SHP77 (cell line): ENCODE data around the gene GSPT1.
"Not testable (repeated sequence)": the region's sequence is repeated elsewhere in the genome, so short reads cannot be mapped to it uniquely, and the experiment has no call there.

Experiments
- DNase-seq, 2 experiments: peaks; one replicate each; lab custom pipeline; 2025; lab: John Stamatoyannopoulos, UW

The GSPT1 gene

DNA sequence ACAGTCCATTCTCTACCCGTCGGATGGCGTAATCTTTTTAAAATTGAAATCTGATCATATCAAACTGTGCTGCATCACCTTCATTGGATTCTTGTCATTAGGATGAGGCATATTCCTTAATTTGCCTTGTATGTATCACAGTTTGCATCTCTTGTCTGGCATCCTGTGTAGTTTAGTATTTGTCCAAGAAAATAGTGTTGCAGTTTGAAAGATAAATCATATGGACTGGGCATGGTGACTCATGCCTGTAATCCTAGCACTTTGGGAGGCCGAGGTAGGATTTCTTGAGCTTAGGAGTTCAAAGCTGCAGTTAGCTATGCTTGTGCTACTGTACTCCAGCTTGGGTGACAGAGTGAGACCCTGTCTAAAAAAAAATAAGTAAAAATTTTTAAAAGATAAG lies 58.6 kb downstream of the GSPT1 start:
- DNase-seq, result no peak

DNA sequence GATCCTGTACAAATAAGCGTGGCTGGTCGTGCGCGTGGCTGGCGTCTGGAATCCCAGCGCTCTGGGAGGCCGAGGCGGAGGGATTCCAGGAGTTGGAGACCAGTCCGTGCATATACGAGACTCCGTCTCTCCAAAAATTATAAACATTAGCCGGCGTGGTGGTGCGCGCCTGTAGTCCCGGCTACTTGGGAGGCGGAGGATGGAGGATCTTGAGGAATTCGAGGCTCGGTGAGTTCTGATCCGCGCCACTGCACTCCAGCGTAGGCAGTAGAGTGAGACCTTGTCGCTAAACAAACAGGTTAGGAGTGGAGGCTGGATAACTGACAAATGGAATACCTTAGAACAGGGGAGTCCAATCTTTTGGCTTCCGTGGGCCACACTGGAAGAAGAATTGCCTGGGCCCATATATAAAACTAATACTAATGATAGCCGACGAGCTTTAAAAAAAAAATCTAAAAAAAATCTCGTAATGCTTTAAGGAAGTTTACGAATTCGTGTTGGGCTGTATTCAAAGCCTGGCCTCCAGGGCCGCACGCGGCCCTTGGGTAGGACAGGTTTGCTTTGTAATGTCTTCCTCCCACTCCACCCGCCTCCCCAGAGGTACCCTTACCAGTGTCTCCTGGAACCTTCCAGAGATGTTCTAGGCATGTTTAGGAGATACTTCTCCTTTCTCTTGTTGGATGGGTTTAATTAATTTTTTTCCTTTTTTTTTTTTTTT lies 63.5 kb downstream of the GSPT1 start:
- DNase-seq, result peak in 1 of 2 experiments; percentile 10

DNA sequence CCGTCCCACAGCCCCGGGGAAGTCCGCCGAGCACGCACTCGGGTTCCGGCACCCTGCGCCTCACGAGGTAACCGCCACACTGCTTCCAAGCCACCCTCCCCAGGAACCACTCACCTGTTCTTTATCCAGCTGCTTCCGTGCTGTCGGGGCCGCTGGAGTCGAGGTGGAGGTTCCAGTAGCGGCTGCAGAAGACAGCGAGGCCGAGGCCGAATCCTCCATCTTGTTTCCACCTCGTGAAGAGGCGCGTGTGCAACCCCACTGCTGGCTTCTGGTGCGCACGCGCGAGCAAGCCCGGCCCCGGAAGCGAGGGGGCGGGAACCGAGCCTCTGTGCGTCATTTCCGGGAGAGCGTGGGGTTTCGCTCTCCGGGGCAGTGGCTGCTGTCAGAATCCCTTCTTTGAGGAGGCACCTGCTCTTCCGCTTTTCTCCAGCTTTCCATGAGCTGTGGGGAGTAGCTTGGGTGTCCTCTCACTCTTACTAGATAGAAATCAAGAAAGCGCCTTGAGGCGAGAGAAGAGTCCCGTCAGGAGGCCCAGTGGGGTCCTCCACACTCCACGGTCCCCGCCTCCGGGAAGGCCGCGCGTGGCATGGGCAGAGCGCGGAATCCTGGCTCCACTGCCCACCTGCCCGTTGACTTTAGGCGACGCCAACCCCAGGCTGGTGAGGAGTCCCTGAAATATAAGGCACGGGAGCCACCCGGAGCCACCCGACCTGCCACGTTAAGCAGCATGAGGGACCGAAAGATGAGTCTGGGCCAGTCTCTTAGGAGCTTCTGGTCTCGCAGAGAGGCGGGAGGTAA lies 64.3 kb downstream of the GSPT1 start, which contains the start of gene RSL1D1:
Gene RSL1D1, minus strand, starts transcription at position 249 of the 798 bp plus-strand sequence. Its CDS starts 30 bp downstream, at position 219.
- peak; percentile 79 to 82 for DNase-seq

DNA sequence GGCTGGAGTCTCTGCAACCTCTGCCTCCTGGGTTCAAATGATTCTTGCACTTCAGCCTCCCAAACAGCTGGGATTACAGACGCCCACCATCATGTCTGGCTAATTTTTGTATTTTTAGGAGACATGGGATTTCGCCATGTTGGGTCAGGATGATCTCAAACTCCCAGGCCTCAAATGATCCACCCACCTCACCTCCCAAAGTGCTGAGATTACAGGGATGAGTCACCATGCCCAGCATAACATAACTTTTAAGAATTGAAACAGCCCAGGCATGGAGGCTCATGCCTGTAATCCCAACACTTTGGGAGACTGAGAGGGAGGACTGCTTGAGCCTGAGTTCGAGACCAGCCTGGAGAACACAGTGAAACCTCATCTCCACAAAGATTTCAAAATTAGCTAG lies 66.9 kb downstream of the GSPT1 start:
- DNase-seq, result no peak

DNA sequence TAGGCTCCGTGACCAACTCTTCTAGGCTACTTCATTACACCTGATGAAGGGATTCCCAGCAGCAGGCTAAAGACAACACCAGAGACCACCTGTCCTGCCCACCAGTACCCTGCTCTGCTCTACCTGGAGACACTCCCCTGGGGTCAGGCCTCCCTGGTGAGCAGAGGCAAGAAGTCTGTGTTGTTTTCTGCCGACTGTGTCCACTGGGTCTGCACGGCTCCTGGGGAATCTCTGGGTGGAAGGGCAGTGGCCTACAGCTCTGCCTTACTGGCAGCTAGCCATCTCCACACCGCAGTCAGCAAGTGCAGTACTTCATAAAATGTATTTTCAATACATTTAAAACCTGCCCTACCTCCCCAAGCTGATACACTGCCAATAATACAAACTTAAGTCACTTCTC lies 71.3 kb downstream of the GSPT1 start:
- no peak for DNase-seq

DNA sequence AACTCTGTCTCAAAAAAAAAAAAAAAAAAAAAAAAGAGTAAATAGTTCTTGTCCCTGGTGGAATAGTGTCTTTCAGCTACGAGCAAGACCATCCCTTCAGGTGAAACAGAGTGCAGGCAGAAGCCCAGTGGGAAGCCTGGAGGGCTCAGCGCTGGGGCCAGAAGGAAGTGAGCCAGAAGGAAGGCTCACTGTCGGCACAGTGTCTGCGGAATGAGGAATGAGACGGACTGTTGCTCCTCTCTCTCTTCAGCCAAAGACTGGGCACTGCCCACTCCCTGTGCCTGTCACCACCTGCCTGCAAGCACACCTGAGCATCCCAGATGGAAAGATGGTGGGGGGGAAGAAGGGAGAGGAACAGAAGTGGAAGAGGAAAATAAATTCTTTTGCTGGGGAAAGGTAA lies 71.9 kb downstream of the GSPT1 start:
- DNase-seq, result no peak

DNA sequence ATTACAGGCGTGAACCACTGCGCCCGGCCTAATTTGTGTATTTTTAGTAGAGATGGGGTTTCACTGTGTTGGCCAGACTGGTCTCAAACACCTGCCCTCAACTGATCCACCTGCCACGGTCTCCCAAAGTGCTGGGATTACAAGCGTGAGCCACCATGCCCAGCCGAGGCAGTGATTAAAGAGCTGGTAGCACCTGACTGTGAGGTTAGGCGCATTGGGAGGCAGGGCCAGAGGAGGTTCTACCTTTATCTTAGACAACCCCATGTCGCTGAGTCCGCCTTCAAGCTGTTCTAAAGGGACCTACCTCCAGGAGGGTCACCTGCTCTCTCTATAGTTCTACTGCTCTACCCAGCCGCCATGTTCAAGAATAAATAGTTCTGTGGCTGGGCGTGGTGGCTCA lies 72.5 kb downstream of the GSPT1 start:
- no peak for DNase-seq

DNA sequence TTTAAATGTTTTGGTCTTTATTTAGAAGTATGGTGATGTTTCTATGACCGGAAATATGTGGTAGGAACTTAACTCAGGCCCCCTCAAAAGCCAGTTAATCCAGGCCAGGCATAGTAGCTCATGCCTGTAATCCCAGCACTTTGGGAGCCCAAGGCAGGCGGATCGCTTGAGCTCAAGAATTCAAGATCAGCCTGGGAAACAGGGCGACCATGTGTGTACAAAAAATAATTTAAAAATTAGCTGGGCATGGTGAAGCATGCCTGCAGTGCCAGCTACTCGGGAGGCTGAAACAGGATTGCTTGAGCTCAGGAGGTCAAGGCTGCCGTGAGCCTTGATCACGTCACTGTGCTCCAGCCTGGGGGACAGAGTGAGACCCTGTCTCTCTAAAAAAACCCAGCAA lies 74.7 kb downstream of the GSPT1 start:
- DNase-seq, result no peak

DNA sequence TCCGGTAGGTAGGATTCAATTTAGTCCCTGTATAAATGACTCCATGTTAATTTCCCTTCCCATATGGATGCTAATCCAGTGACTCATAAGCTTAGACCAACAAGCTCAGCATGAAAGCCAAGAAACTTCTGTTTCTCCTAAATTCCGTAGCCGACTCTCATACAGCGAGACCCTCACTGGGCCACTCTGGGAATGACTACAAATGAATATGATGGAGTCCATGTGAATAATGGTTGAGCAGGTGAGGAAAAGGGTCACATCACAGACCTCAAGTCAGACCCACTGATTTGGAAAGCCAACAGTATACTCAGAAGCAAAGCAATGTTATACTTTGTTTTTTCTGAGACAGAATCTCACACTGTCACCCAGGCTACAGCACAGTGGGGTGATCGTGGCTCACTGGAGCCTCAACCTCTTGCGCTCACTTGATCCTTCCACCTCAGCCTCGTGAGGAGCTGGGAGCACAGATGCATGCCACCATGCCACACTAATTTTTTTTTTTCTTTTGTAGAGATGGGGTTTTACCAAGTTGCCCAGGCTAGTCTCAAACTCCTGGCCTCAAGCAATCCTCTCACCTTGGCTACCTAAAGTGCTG lies 79.0 kb downstream of the GSPT1 start:
- no peak for DNase-seq

DNA sequence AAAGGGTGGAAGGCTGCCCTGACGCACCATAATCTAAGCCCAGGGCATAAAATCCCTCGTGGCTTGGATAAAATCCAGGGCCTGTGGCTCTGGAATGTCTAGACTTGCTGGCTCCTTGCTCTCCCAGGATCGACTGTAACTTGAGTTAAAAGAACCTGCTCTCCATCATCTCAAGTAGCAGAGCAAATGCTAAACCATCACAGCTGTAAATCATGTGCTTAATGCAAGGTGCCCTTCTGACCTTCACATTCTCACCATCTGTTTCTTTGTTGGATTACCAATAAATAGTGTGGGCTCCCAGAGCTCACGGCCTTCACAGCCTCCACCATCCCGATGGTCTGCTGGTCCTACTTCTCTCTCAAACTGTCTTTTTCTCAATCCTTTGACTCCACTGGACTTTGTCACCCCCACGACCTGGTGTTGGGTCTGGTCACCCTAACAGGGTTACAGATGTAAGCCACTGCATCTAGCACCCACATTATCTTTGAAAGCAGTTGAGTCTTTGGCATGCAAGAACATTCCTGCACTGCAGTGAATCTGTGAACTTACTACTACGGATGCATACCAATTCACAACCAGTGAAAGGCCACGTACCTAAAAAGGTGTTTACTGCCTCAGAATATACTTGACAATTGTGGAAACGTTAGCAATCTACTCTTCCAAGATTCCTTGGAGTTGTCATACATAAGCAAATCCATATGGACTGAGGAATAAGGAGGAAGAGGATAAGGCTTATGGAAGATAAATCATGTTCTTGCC lies 79.7 kb downstream of the GSPT1 start:
- no peak for DNase-seq

DNA sequence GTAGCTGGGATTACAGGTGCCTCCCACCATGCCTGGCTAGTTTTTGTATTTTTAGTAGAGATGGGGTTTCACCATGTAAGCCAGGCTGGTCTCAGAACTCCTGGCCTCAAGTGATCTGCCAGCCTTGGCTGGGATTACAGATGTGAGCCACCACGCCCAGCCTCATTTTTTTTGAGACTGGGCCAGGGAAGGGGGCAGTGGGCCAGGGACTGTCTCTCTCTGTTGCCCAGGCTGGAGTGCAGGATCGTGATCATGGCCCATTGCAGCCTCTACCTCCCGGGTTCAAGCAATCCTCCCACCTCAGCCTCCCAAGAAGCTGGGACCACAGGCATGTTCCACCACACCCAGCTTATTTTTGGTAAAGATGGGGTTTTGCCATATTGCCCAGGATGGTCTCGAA lies 80.4 kb downstream of the GSPT1 start:
- DNase-seq, result no peak

DNA sequence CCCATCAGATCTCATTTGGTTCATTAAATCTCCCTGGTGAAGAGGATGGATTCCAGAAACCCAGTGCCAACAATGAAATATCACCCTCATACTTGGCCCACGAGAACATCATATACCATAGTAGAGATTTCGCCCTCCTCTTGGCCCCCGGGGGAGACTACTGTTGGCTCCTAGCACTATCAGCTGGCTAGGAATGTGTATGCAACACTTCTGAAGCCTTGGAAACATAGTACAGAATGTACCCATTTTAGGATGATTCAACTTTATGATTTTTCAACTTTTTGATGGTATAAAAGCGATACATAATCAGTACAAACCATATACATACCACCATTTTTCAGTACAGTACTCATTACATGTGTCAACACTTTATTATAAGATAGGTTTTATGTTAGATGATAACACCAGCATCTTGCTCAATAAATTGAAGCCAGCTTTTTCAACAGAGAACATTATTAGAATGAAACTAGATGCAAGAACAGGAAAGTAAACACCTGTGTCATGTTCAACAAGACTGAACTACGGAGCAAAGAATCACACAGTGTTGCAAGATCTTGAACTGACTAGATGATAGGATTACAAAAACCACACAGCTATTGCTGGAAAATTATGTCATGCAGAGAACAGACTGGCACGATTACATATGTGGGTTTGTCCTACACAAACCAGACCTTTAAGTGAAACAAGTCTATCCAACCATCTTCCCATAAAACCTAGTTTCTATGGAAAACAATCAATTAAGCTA lies 81.6 kb downstream of the GSPT1 start:
- no peak for DNase-seq

DNA sequence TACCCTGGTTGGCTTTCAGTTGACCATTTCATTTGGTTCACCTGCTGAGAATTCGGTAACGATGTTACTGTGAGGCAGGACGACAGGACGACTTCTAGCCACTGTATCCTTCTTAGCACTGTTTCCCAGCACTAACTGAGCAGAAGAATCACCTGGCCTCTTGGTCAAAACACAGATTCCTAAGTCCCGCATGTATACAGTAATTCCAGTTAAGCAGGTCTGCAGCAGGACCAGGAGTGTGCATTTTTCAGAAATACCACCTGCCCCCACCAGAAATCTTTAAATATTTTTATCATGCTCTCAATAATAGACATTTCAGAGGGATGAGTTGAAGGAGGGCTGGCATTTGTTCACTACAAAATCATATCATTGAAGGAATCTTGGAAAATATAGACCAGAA lies 87.1 kb downstream of the GSPT1 start:
- no peak for DNase-seq

DNA sequence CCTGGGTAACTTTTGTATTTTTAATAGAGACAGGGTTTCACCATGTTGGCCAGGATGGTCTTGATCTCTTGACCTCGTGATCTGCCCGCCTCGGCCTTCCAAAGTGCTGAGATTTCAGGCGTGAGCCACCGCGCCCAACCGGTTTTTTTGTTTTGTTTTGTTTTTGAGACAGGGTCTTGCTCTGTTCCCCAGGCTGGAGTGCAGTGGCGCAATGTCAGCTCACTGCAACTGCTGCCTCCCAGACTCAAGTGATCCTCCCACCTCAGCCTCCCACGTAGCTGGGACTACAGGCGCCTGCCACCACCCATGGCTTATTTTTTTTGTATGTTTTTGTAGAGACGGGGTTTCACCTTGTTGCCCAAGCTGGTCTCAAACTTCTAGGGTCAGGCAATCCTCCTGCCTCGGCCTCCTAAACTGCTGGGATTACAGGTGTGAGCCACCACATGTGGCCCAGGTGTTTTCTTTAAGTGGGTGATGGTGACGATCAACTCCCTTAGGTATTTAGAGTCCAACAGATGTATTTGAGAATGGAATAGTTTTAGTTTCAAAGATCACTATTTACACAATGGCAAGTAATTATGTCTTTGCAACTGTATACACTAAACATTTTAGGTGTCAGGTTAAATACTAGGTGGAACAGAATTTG lies 90.1 kb downstream of the GSPT1 start:
- not testable (repeated sequence) for DNase-seq

DNA sequence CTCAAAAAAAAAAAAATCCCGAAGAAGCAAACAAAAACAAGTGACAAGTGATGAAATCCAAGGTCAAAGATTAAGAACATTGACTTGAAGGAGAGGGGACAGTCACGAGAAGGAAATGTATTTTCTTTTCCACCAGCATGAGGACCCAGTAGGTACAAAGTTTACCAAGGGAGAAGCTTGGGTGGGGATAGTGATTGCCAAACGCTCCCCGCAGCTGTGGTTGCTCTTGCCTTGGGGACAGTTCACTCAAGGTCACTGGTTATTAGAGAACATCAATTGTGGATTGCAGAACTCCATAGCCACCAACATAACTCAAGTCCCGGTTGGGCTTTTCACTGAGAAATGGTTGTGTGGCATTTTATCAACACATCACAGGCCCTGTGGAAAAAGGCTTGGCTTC lies 91.4 kb downstream of the GSPT1 start:
- DNase-seq, result no peak

DNA sequence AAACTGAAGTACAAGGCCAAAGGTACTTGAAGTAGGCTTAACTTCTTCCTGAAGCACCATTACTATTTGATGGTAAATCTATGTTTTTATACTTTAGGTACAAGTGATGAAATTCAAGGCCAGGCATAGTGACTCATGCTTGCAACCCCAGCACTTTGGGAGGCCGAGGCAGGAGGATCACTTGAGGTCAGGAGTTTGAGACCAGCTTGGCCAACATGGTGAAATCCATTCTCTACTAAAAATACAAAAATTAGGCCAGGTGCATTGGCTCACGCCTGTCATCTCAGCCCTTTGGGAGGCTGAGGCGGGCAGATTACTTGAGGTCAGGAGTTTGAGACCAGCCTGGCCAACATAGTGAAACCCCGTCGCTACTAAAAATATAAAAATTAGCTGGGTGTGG lies 92.1 kb downstream of the GSPT1 start:
- not testable (repeated sequence) for DNase-seq

DNA sequence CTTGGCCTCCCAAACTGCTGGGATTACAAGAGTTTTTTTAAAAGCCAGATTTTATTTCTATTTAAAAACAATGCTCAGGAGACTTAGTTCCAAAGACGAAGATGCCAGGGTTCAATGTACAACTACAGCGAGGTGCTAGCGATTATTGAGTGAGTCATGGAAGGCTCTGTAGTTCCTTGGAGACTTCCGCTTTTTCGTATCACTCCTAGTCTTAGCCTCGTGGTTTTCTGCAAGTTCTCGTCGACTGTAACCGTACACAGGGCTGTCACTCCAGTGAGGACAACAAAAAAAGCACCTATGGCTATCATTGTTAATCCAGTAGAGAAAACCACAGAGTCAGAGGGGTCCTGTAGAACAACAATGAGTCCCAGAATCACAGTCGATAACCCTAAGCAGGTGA lies 96.0 kb downstream of the GSPT1 start:
- DNase-seq, result no peak

DNA sequence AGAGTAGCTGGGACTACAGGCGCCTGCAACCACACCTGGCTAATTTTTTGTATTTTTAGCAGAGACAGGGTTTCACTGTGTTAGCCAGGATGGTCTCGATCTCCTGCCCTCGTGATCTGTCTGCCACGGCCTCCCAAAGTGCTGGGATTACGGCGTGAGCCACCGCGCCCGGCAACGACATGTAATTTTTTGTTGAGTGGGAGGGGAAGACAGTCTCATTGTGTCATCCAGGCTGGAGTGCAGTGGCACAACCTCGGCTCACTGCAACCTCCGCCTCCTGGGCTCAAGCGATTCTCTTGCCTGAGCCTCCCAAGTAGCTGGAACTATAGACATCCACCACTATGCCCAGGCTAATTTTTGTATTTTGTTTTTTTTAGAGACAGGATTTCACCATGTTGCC lies 96.8 kb downstream of the GSPT1 start:
- not testable (repeated sequence) for DNase-seq
